CD4-positive, alpha-beta T cell treated with Interleukin-4 for 1 hour (primary cell): Measurements from ENCODE around the gene SKI.

Experiments used
- DNase-seq, 2 donors: peaks; one replicate each; pipeline ENCODE4 v3.0.0-alpha.2; 2020 to 2022

The SKI gene

GRCh38 chr1:2267051-2267830 is 39.1 kb downstream of the SKI start:
- DNase-seq: no peak

GRCh38 chr1:2267862-2268261 is 39.7 kb downstream of the SKI start:
- DNase-seq: no peak

- no peak for DNase-seq
Observed at GRCh38 chr1:2268285-2269056, 40.4 kb downstream of the SKI start.

- DNase-seq: no peak
Observed at GRCh38 chr1:2269193-2269921, 41.2 kb downstream of the SKI start.

- DNase-seq: no peak
Observed at GRCh38 chr1:2269922-2270259, 41.8 kb downstream of the SKI start.

GRCh38 chr1:2270260-2271100 is 42.4 kb downstream of the SKI start:
- DNase-seq: no peak

- DNase-seq: no peak
Observed at GRCh38 chr1:2271211-2271721, 43.1 kb downstream of the SKI start.

- DNase-seq: no peak
Observed at GRCh38 chr1:2271841-2272655, 43.9 kb downstream of the SKI start.

- no peak for DNase-seq
Observed at GRCh38 chr1:2272686-2273400, 44.7 kb downstream of the SKI start.

GRCh38 chr1:2273401-2274090 is 45.4 kb downstream of the SKI start:
- no peak for DNase-seq

GRCh38 chr1:2274231-2274928 is 46.3 kb downstream of the SKI start:
- no peak for DNase-seq

- no peak for DNase-seq
Observed at GRCh38 chr1:2274929-2275475, 46.9 kb downstream of the SKI start.

GRCh38 chr1:2275796-2276536 is 47.8 kb downstream of the SKI start:
- DNase-seq: no peak

- no peak for DNase-seq
Observed at GRCh38 chr1:2276803-2277580, 48.9 kb downstream of the SKI start.

GRCh38 chr1:2277741-2278488 is 49.8 kb downstream of the SKI start:
- DNase-seq: no peak

- no peak for DNase-seq
Observed at GRCh38 chr1:2278591-2279209, 50.6 kb downstream of the SKI start.

- DNase-seq: no peak
Observed at GRCh38 chr1:2279210-2279639, 51.1 kb downstream of the SKI start.
